Heart left ventricle (tissue), 16 donors: Measurements from ENCODE around the gene TMEM178B. TPM values are rescaled to one million over a fixed set of nuclear protein-coding genes. Genes with fewer than 3 reads are reported as not detected.

Experiments
- ATAC-seq, 4 donors: fragments of 200-7000 bp; cut with Tn5 transposase; one replicate each; pipeline ENCODE4 v1.9.1; 2020 to 2022; ENCODE audit warnings: moderate library complexity in 4 of 4, mild to moderate bottlenecking in 3 of 4, moderate number of reproducible peaks in 1 of 4
- DNase-seq, 5 donors: peaks; one replicate each; pipeline ENCODE4 v3.0.0-alpha.2; 2020
- H3K27ac ChIP-seq, 12 donors: fragments of 200-600 bp; sonication (generic) in 4 of 12; one replicate each; pipeline versions ENCODE4 v1.5.0 to v1.8.0; 2016 to 2022; ENCODE audit warnings: mild to moderate bottlenecking in 2 of 12
- H3K27me3 ChIP-seq, 9 donors: fragments of 200-600 bp; sonication (generic) in 2 of 9; one replicate each; pipeline versions ENCODE4 v1.5.1 to v1.8.0; 2016 to 2022; ENCODE audit warnings: mild to moderate bottlenecking in 3 of 9
- H3K36me3 ChIP-seq, 9 donors: fragments of 200-600 bp; sonication (generic) in 2 of 9; one replicate each; pipeline versions ENCODE4 v1.5.0 to v1.8.0; 2018 to 2022; ENCODE audit warnings: mild to moderate bottlenecking in 2 of 9
- H3K4me1 ChIP-seq, 12 donors: fragments of 200-600 bp; sonication (generic) in 4 of 12; one replicate each; pipeline versions ENCODE4 v1.5.0 to v1.8.0; 2016 to 2022; ENCODE audit warnings: mild to moderate bottlenecking in 3 of 12
- H3K4me3 ChIP-seq, 12 donors: fragments of 200-600 bp; sonication (generic) in 4 of 12; one replicate each; pipeline versions ENCODE4 v1.5.0 to v1.8.0; 2017 to 2022; ENCODE audit warnings: mild to moderate bottlenecking in 9 of 12, moderate library complexity in 4 of 12
- H3K9me3 ChIP-seq, 12 donors: fragments of 200-600 bp; sonication (generic) in 4 of 12; one replicate each; pipeline versions ENCODE4 v1.5.0 to v1.8.0; 2016 to 2022; ENCODE audit warnings: mild to moderate bottlenecking in 1 of 12
- POLR2A ChIP-seq, 2 donors: fragments of 450-650 bp; IDR thresholded peaks; one replicate each; pipeline ENCODE4 v1.6.1; 2017; ENCODE audit warnings: antibody characterized with exemption in 2 of 2, mild to moderate bottlenecking in 2 of 2, moderate library complexity in 2 of 2
- WGBS, 4 donors: extraction: QIAGEN DNeasy Blood & Tissue Kit in 2 of 4; methylation state at CpG; one replicate each; pipeline versions ENCODE4 v1.1.5 to v1.1.7; 2013 to 2018; 5-methylcytosine and 5-hydroxymethylcytosine counted together
- intact Hi-C, 10 donors: fragments of 100-400 bp; cut with DNase I; formaldehyde crosslinking; loops; one replicate each; pipeline versions ENCODE4 v1.11.1 to v1.14.2; 2022
- polyA plus RNA-seq, 2 donors: library from polyadenylated mRNA; stranded (reverse); fragments of 200-250 nt; gene quantifications; one replicate each; pipeline ENCODE4 v1.2.3, GENCODE V29; 2013
- total RNA-seq, 9 donors: library from RNA; depleted of rRNA in 2 of 9; stranded (reverse); fragments of >200 nt in 2 of 9; fragmentation: NEBNext Ultra II Directional in 3 of 9; extraction: Animal tissue kit (Norgen Biotek cat#: 25700) in 3 of 9; gene quantifications; one replicate each; pipeline versions ENCODE4 v1.1.0 to v1.2.4, GENCODE V29; 2016 to 2023
- TF ChIP-seq, protein P1 (sequence below), 12 donors: fragments of 200-600 bp; sonication (generic) in 4 of 12; IDR thresholded peaks; one replicate each; pipeline versions ENCODE4 v1.5.0 to v1.8.0; 2018 to 2022; ENCODE audit warnings: antibody characterized with exemption in 12 of 12, mild to moderate bottlenecking in 5 of 12
- donor health status: ischemic (EF 13 %, LVEDD 7.1; RV severe dilation, severe dysfunction).
- donor health status: healthy with polysubstance abuse.
- donor health status: DM: no; HTN: yes; CAD: no.
- donor health status: DM: no; HTN: no; CAD: no.
- donor health status: ischemic (EF 25% LVEDD 6.9; RV normal size, moderate dysfunction).
- donor health status: ischemic (EF 25% LVEDD 5.7; RV mildly dilated, moderate dysfunction).
- donor health status: healthy.
- donor health status: DM: yes; HTN: yes; CAD: no.
- donor health status: ischemic (EF 35%, LVEDD 5.7; RV mildly dilated, moderate dysfunction).
- donor health status: nonischemic (EF 11% LVEDD 7.7; RV severe dilation, severe dysfunction).
- donor health status: DM: yes; HTN: yes; CAD: no.
- donor health status: PGD.
- donor health status: ischemic (EF 29% LVEDD 5.4; RV normal size, mild dysfunction).
- donor health status: nonischemic (EF 23%, LVEDD 6.1; RV moderate dilation, normal function).

TMEM178B gene
- total and polyA plus RNA-seq, 11 donors: 1.2 to 58.5 (median 19.0) TPM

GRCh38 chr7:141522657-141523342 lies 448.9 kb downstream of the TMEM178B start:
- WGBS, 4 donors: 71 to 76% (median 73%) methylated on average over 3 of the region's 3 CpGs
- Histone ChIP-seq H3K4me1 (no peaks in the 10 kb centered on the region), H3K36me3 (no peaks in the 10 kb centered on the region), H3K27ac (no peak overlapping the region), H3K9me3 (no peaks in the 10 kb centered on the region), H3K4me3 (no peak overlapping the region), H3K27me3 (no peaks in the 10 kb centered on the region)
- DNase-seq (no peak), ATAC-seq (no peak)
- TF ChIP-seq POLR2A (IDR thresholded peaks at IDR 0.05): no peak
- TF ChIP-seq, protein P1, sequence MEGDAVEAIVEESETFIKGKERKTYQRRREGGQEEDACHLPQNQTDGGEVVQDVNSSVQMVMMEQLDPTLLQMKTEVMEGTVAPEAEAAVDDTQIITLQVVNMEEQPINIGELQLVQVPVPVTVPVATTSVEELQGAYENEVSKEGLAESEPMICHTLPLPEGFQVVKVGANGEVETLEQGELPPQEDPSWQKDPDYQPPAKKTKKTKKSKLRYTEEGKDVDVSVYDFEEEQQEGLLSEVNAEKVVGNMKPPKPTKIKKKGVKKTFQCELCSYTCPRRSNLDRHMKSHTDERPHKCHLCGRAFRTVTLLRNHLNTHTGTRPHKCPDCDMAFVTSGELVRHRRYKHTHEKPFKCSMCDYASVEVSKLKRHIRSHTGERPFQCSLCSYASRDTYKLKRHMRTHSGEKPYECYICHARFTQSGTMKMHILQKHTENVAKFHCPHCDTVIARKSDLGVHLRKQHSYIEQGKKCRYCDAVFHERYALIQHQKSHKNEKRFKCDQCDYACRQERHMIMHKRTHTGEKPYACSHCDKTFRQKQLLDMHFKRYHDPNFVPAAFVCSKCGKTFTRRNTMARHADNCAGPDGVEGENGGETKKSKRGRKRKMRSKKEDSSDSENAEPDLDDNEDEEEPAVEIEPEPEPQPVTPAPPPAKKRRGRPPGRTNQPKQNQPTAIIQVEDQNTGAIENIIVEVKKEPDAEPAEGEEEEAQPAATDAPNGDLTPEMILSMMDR (IDR thresholded peaks at IDR 0.05): no peak
- intact Hi-C loops: loop anchor here in 2 of 10 donors (10.0 kb wide), 1 partner anchor 268 kb away; no protein-coding TSS in a partner anchor

- Histone ChIP-seq H3K36me3 (no peaks in the 10 kb centered on the region), H3K27ac (no peak overlapping the region), H3K9me3 (no peaks in the 10 kb centered on the region), H3K27me3 (no peaks in the 10 kb centered on the region), H3K4me3 (no peak overlapping the region), H3K4me1 (no peaks in the 10 kb centered on the region)
- ATAC-seq (no peak), DNase-seq (no peak)
- TF ChIP-seq, protein P1 (IDR thresholded peaks at IDR 0.05): no peak
- TF ChIP-seq POLR2A (IDR thresholded peaks at IDR 0.05): no peak
- intact Hi-C loops: loop anchor here in 2 of 10 donors (5.0 to 10.0 kb wide), 2 partner anchors 271 to 454 kb away; partner anchors contain the start of gene TMEM178B (in 1 of the 2)
Measured at GRCh38 chr7:141525973-141526514, 452.2 kb downstream of the TMEM178B start.

DNA sequence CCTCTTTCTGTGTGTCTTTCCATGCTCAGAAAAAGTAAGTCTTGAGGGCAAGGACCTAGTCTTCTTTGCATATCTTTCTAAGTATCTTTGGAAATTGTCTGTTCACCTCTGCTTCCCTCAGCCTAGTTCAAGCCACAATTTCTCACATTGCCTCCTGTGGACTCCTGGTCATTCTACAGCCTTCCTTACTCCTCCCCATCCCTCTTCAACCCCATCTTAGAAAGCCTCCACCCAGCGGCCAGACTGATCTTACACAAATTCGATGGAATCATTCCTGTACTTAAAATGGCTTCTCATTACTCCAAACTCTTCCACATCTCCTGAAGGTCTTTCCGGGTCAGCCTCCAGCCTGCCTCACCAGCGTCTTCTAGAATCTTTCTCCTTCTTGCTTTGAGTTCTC lies 453.2 kb downstream of the TMEM178B start:
- no peaks in the 10 kb centered on the region for H3K27me3 ChIP-seq
- no peaks in the 10 kb centered on the region for H3K9me3 ChIP-seq
- 87 to 94% (median 91%) methylated on average over 4 of the region's 4 CpGs for WGBS, 4 donors
- ATAC-seq (no peak), DNase-seq (no peak)
- H3K27ac ChIP-seq: no peak overlapping the region
- intact Hi-C loops: loop anchor here in 2 of 10 donors (5.0 to 10.0 kb wide), 2 partner anchors 272 to 455 kb away; partner anchors contain the start of gene TMEM178B (in 1 of the 2)
- H3K4me3 ChIP-seq: no peak overlapping the region
- no peaks in the 10 kb centered on the region for H3K4me1 ChIP-seq
- no peak for TF ChIP-seq POLR2A (IDR thresholded peaks at IDR 0.05)
- TF ChIP-seq, protein P1 (IDR thresholded peaks at IDR 0.05): no peak
- no peaks in the 10 kb centered on the region for H3K36me3 ChIP-seq

DNA sequence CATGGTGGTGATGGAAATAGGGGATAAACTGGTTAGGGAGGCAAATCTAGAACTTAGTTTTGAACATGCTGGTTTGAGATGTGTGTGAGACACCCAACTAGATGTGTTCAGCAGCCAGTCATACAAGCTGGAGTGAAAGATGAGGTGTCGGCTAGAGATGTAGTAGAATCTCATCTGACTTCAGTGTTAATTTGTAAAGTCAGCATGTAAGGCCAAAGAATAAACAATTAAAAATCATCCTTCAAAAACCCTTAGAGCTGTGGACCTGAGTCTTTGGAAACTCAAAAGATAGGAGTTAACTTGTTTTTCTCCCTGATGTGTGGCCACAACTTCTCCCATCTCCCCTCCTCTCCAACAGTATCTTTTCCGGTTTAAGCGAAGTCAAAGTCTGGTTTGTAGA lies 454.5 kb downstream of the TMEM178B start:
- H3K36me3 ChIP-seq: no peaks in the 10 kb centered on the region
- TF ChIP-seq POLR2A (IDR thresholded peaks at IDR 0.05): no peak
- TF ChIP-seq, protein P1 (IDR thresholded peaks at IDR 0.05): no peak
- H3K4me1 ChIP-seq: peaks cover 0 to 4% (median 0%) of the 10 kb centered on the region in 12 donors
- intact Hi-C loops: loop anchor here in 2 of 10 donors (5.0 to 10.0 kb wide), 2 partner anchors 274 to 456 kb away; partner anchors contain the start of gene TMEM178B (in 1 of the 2)
- WGBS, 4 donors: 92 to 97% (median 93%) methylated on average over 3 of the region's 3 CpGs
- H3K27me3 ChIP-seq: no peaks in the 10 kb centered on the region
- H3K9me3 ChIP-seq: no peaks in the 10 kb centered on the region
- DNase-seq (no peak), ATAC-seq (no peak)
- no peak overlapping the region for H3K27ac ChIP-seq
- H3K4me3 ChIP-seq: no peak overlapping the region
